ENCODE measurements around the gene AHCTF1.

The AHCTF1 gene

DNA sequence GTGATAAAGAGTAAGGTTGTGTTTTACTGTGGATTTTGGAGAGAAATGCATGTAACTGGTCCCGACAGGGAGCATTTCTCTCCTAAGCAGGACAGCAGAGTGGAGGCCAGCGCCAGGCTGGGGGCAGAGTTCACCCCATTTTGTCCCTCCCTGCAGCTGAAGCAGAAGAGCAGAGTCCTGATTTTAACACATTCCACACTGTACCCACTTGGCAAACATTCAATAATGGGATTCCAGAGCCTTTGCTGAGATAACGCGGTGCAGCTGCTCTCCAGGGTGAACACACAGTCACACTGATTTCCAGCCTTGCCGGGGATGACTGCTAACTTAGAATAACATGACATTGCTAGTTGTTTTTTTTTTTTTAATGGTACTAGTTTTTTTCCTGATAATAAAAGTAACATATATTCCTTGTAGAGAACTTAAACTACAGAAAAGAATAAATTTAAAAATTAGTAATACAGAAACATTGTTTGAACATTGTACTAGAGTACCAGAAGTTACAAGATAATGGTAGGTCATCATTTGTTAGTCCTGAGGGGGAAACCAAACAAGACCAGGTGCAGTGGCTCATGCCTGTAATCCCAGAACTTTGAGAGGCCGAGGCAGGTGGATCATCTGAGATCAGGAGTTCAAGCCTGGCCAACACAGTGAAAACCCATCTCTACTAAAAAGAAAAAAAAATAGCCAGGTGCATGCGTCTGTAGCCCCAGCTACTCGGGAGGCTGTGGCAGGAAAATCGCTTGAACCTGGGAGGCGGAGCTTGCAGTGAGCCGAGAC lies 130.3 kb downstream of the AHCTF1 start:
- H3K9me3 ChIP-seq (ENCODE audit: control insufficient read depth, low read length): no peaks in the 10 kb centered on the region

DNA sequence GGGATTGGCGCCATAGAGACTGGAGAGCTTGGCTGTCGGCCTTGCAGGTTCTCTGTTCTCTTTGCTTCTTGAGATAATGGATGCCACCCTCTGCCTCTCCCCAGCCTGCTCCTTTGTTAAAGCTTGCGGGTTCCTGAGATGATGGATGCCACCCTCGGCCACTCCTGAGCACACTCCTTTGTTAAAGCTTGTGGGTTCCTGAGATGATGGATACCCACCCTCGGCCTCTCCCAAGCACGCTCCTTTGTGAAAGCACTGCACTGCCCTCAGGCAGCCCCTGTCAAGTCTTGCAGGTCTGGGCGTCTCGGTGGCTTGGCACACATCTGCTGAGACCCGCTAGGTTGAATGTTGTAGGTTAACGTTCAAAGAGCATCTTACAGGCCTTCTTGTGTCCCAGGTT lies 131.0 kb downstream of the AHCTF1 start:
- no peaks in the 10 kb centered on the region for H3K4me1 ChIP-seq (ENCODE audit: control insufficient read depth, insufficient read depth, low read length)
- no peaks in the 10 kb centered on the region for H3K36me3 ChIP-seq (ENCODE audit: control insufficient read depth, insufficient read depth, low read length)
- H3K4me3 ChIP-seq (ENCODE audit: low read length): no peak overlapping the region
- no peaks in the 10 kb centered on the region for H3K27me3 ChIP-seq (ENCODE audit: control insufficient read depth, insufficient read depth, low read length)
- no peaks in the 10 kb centered on the region for H3K9me3 ChIP-seq (ENCODE audit: control insufficient read depth, low read length)
- H3K9ac ChIP-seq (ENCODE audit: low read length): no peak overlapping the region

More for the DNA sequence above, 130.3 kb downstream of the AHCTF1 start:
- Histone ChIP-seq H3K9ac (ENCODE audit: low read length) (no peak overlapping the region), H3K27me3 (ENCODE audit: control insufficient read depth, insufficient read depth, low read length) (no peaks in the 10 kb centered on the region), H3K36me3 (ENCODE audit: control insufficient read depth, insufficient read depth, low read length) (no peaks in the 10 kb centered on the region), H3K4me3 (ENCODE audit: low read length) (no peak overlapping the region), H3K4me1 (ENCODE audit: control insufficient read depth, insufficient read depth, low read length) (no peaks in the 10 kb centered on the region)

GRCh38 chr1:246800356-246800755 lies 131.4 kb downstream of the AHCTF1 start:
- no peaks in the 10 kb centered on the region for H3K36me3 ChIP-seq (ENCODE audit: control insufficient read depth, insufficient read depth, low read length)
- H3K9ac ChIP-seq (ENCODE audit: low read length): no peak overlapping the region
- no peaks in the 10 kb centered on the region for H3K9me3 ChIP-seq (ENCODE audit: control insufficient read depth, low read length)
- no peak overlapping the region for H3K4me3 ChIP-seq (ENCODE audit: low read length)
- H3K4me1 ChIP-seq (ENCODE audit: control insufficient read depth, insufficient read depth, low read length): no peaks in the 10 kb centered on the region
- no peaks in the 10 kb centered on the region for H3K27me3 ChIP-seq (ENCODE audit: control insufficient read depth, insufficient read depth, low read length)

DNA sequence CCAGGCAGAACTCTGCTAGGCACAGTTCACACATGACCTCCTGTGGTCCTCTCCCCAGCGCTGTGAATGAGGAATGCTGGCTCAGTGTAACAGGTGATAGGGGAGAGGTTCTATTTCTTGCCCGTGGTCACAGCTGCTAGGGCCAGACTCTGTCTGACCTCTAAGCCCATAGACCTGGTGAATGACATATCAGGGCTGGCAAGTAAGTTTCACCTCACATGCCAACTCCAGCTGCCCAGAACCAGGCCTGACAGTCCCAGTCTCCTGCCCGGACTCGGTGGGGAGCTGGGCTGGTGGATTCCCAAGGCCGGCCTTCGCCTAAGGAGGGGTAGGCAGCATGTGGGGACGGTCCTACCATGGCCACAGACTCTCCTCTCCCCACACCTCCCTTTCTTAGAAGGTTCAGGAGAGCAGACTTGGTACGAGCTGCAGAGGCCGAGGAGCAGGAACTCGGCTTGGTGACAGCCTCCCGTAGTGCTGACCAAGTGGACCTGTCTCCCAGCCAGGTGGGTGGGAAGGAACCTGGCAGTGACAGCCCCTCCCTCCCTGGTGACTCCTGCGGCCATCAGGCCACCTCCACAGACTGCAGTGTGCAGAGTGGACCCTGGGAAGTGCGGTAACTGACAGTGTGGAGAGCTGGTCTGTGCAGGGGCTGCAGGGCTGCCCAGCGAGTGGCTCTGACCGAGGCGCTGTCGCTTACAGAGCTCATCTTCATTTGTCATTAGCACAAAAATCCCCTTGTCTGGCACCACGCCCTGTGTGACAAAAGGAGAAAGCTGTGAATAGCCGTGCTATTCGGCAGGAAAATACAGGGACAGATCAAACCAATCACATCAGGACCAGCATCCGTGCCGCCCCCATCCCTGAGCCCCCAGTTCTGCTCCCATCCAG lies 132.9 kb downstream of the AHCTF1 start:
- H3K4me1 ChIP-seq (ENCODE audit: control insufficient read depth, insufficient read depth, low read length): no peaks in the 10 kb centered on the region
- no peaks in the 10 kb centered on the region for H3K27me3 ChIP-seq (ENCODE audit: control insufficient read depth, insufficient read depth, low read length)
- no peak overlapping the region for H3K4me3 ChIP-seq (ENCODE audit: low read length)
- no peaks in the 10 kb centered on the region for H3K36me3 ChIP-seq (ENCODE audit: control insufficient read depth, insufficient read depth, low read length)
- H3K9me3 ChIP-seq (ENCODE audit: control insufficient read depth, low read length): no peaks in the 10 kb centered on the region
- H3K9ac ChIP-seq (ENCODE audit: low read length): no peak overlapping the region

- Histone ChIP-seq H3K9ac (ENCODE audit: low read length) (no peak overlapping the region), H3K4me1 (ENCODE audit: control insufficient read depth, insufficient read depth, low read length) (no peaks in the 10 kb centered on the region), H3K9me3 (ENCODE audit: control insufficient read depth, low read length) (no peaks in the 10 kb centered on the region), H3K27me3 (ENCODE audit: control insufficient read depth, insufficient read depth, low read length) (no peaks in the 10 kb centered on the region), H3K36me3 (ENCODE audit: control insufficient read depth, insufficient read depth, low read length) (no peaks in the 10 kb centered on the region), H3K4me3 (ENCODE audit: low read length) (no peak overlapping the region)
These were observed 133.6 kb downstream of the AHCTF1 start for GRCh38 chr1:246798107-246798506.

- no peak overlapping the region for H3K9ac ChIP-seq (ENCODE audit: low read length)
- H3K4me3 ChIP-seq (ENCODE audit: low read length): no peak overlapping the region
- no peaks in the 10 kb centered on the region for H3K4me1 ChIP-seq (ENCODE audit: control insufficient read depth, insufficient read depth, low read length)
These were observed 134.2 kb downstream of the AHCTF1 start for GRCh38 chr1:246797597-246797996.

DNA sequence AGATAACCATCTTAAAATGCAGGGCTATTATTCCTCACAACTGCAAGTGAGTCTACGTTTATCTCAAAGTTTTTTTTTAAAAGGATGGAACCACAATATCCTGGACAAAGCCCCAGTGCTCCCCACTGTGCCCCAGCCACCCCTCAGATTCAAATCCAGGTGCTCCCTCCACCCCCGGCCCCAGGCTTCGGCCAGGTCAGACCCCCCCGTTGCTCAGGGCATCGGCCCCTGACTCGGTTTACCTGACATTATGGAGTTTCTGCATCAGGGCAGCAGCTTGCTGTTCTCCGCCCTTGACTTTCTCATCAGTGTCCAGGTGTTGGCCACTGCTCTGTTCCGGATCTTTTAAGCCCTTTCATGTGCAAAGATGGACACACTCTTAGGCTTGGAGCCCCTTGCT lies 134.6 kb downstream of the AHCTF1 start:
- no peaks in the 10 kb centered on the region for H3K9me3 ChIP-seq (ENCODE audit: control insufficient read depth, low read length)
- H3K36me3 ChIP-seq (ENCODE audit: control insufficient read depth, insufficient read depth, low read length): no peaks in the 10 kb centered on the region
- H3K27me3 ChIP-seq (ENCODE audit: control insufficient read depth, insufficient read depth, low read length): no peaks in the 10 kb centered on the region

More at GRCh38 chr1:246797597-246797996, 134.2 kb downstream of the AHCTF1 start:
- Histone ChIP-seq H3K9me3 (ENCODE audit: control insufficient read depth, low read length) (no peaks in the 10 kb centered on the region), H3K36me3 (ENCODE audit: control insufficient read depth, insufficient read depth, low read length) (no peaks in the 10 kb centered on the region), H3K27me3 (ENCODE audit: control insufficient read depth, insufficient read depth, low read length) (no peaks in the 10 kb centered on the region)

DNA sequence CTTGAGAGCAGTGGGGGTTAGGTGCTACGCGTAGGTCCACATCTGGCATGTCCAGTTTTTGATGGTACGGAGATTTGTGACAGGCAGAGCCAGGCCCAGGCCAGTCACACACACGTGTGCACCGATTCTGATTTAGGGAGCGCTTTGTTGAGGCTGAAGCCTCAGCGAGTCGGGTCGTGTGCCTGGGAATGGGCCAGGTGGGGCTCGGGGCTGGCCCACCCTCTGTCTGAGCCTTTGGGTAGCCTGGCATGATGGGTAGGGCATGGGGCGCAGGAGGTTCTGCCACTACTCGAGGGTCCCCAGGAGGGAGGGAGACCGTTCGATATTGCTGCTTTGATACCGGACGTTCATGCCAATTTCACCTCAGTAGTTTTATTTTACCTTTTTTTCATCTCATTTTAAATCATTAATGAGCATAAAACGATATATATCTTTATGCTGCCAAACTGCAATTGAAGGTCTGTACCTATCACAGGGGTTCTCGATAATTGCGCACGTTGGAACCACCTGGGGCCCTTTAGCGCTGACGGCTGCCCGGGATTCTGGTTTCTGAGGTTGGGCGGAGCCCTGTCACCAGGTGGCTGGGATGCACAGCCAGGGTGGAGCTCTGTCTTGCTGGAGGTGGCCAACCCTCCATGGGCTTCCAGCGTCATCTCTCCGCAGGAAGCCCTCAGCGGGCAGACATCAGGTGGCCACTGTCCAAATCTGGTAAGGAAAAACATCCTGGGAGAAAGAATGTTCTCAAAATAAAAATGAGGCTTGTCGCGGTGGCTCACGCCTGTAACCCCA lies 135.6 kb downstream of the AHCTF1 start:
- Histone ChIP-seq H3K9me3 (ENCODE audit: control insufficient read depth, low read length) (no peaks in the 10 kb centered on the region), H3K36me3 (ENCODE audit: control insufficient read depth, insufficient read depth, low read length) (no peaks in the 10 kb centered on the region), H3K4me3 (ENCODE audit: low read length) (no peak overlapping the region), H3K4me1 (ENCODE audit: control insufficient read depth, insufficient read depth, low read length) (no peaks in the 10 kb centered on the region), H3K27me3 (ENCODE audit: control insufficient read depth, insufficient read depth, low read length) (no peaks in the 10 kb centered on the region), H3K9ac (ENCODE audit: low read length) (no peak overlapping the region)

More for the DNA sequence above, 134.6 kb downstream of the AHCTF1 start:
- Histone ChIP-seq H3K4me1 (ENCODE audit: control insufficient read depth, insufficient read depth, low read length) (no peaks in the 10 kb centered on the region), H3K4me3 (ENCODE audit: low read length) (no peak overlapping the region), H3K9ac (ENCODE audit: low read length) (no peak overlapping the region)

DNA sequence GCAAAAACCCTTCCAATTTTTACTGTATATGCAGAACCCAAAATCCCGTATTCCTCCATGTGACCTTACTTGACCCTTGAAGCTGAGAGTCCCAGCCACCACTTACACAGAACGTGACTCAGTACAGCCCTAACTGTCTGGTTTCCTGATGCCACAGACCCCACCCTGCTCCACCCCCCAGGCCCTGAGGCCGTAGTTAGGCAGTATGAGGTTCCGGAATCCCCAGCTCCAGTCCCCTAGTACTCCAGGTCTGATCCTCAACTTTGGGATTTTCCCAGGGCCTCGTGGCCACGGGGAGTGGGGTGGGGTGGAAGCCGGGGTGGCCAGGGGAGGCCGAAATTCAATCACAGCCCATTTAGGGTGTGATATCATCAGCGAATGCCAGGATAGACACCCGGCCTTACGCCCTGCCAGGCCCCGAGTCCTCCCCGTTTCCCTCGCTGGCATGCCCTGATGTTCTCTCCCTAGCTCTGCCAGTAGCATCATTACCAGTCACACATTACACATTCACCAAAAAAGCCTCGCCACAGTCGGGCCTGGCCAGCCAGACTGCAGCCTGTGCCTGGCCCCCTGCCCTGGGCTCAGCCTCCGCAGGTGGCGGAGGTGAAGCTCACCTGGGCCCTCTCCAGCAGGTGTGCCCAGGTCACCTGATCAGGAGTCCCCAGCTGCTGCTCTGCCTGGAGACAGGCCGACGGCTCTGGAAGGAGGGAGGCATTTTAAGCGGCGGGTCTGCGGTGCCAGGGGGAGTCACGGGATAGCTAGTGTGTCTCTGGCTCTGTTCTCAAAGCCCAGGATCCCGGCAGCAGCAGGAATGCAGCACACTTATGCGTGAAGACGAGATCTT lies 136.7 kb downstream of the AHCTF1 start:
- Histone ChIP-seq H3K36me3 (ENCODE audit: control insufficient read depth, insufficient read depth, low read length) (no peaks in the 10 kb centered on the region), H3K4me3 (ENCODE audit: low read length) (no peak overlapping the region), H3K27me3 (ENCODE audit: control insufficient read depth, insufficient read depth, low read length) (no peaks in the 10 kb centered on the region), H3K9me3 (ENCODE audit: control insufficient read depth, low read length) (no peaks in the 10 kb centered on the region), H3K4me1 (ENCODE audit: control insufficient read depth, insufficient read depth, low read length) (no peaks in the 10 kb centered on the region), H3K9ac (ENCODE audit: low read length) (no peak overlapping the region)

GRCh38 chr1:246794048-246794827 lies 137.5 kb downstream of the AHCTF1 start:
- Histone ChIP-seq H3K9ac (ENCODE audit: low read length) (no peak overlapping the region), H3K9me3 (ENCODE audit: control insufficient read depth, low read length) (no peaks in the 10 kb centered on the region), H3K27me3 (ENCODE audit: control insufficient read depth, insufficient read depth, low read length) (peaks cover 7% of the 10 kb centered on the region), H3K4me3 (ENCODE audit: low read length) (no peak overlapping the region), H3K36me3 (ENCODE audit: control insufficient read depth, insufficient read depth, low read length) (no peaks in the 10 kb centered on the region), H3K4me1 (ENCODE audit: control insufficient read depth, insufficient read depth, low read length) (no peaks in the 10 kb centered on the region)

All from mucosa of stomach (tissue), 1 donor.